Endothelial cell of umbilical vein (primary cell): Measurements from ENCODE around the gene CLBA1. TPM values are rescaled to one million over a fixed set of nuclear protein-coding genes. Genes with fewer than 3 reads are reported as not detected.

Source experiments
- BruUV-seq: library from RNA; stranded (reverse); fragments of 400-500 nt; replicated peaks from 2 replicates; lab custom pipeline; 2021; lab: Mats Ljungman, UMichigan
- CTCF ChIA-PET: fragments of 300-600, 350-600 bp; sonication (Branson Sonifier 250); formaldehyde crosslinking; loops from one replicate; lab custom pipeline; 2021; ENCODE audit warnings: antibody characterized with exemption, inconsistent platforms; lab: Charles Lee
- POLR2A ChIA-PET: fragments of 300-600, 350-600 bp; sonication (Branson Sonifier 250); formaldehyde crosslinking; loops from one replicate; lab custom pipeline; 2021; ENCODE audit warnings: antibody characterized with exemption, inconsistent platforms; lab: Charles Lee
- DNase-seq: peaks from one replicate; pipeline ENCODE4 v3.0.0-alpha.2; 2011; ENCODE audit warnings: low read depth, low spot score
- FAIRE-seq: peaks from 2 replicates; lab custom pipeline; 2011; peaks lifted over from hg19 to GRCh38; lab: Jason Lieb, UNC
- H2AFZ ChIP-seq: 2 replicates; pipeline ENCODE4 v1.6.0; 2012; ENCODE audit warnings: low read depth, low read length, control low read depth, inconsistent platforms
- H3K27ac ChIP-seq: 2 replicates; pipeline ENCODE4 v1.5.1; 2011; ENCODE audit warnings: low read depth, mild to moderate bottlenecking, control low read depth, low read length, moderate library complexity; ENCODE audit not compliant: insufficient read depth
- H3K27me3 ChIP-seq, 2 experiments: 2 replicates each; pipeline versions ENCODE4 v1.6.0 to v1.6.1; 2011; ENCODE audit warnings: low read length in 2 of 2, mixed read lengths in 1 of 2; ENCODE audit not compliant: control insufficient read depth in 2 of 2, insufficient read depth in 2 of 2
- H3K36me3 ChIP-seq, 2 experiments: 2 replicates in 1 of 2; 3 replicates in 1 of 2; pipeline ENCODE4 v1.5.1; 2011; ENCODE audit warnings: low read length in 2 of 2, mild to moderate bottlenecking in 1 of 2, moderate library complexity in 1 of 2; ENCODE audit not compliant: control insufficient read depth in 2 of 2, insufficient read depth in 2 of 2; ENCODE audit errors: extremely low read depth in 1 of 2
- H3K4me1 ChIP-seq: 3 replicates; pipeline ENCODE4 v1.5.1; 2011; ENCODE audit warnings: mild to moderate bottlenecking, low read length; ENCODE audit not compliant: control insufficient read depth, insufficient read depth; ENCODE audit errors: extremely low read depth
- H3K4me2 ChIP-seq: 2 replicates; pipeline ENCODE4 v1.6.1; 2011; ENCODE audit warnings: low read length, control low read depth, mixed read lengths; ENCODE audit not compliant: insufficient read depth
- H3K4me3 ChIP-seq, 3 experiments: fragments of 200-600 bp in 1 of 3; sonication (generic), shearing (Covaris generic) in 1 of 3; replicated peaks in 1 of 3; 2 replicates each; pipeline ENCODE4 v1.5.1; 2011 to 2016; ENCODE audit warnings: control low read depth in 3 of 3, low read length in 3 of 3, mild to moderate bottlenecking in 2 of 3, inconsistent platforms in 1 of 3, low read depth in 1 of 3, moderate library complexity in 1 of 3; ENCODE audit not compliant: insufficient read depth in 1 of 3
- H3K79me2 ChIP-seq: 2 replicates; pipeline ENCODE4 v1.6.0; 2012; ENCODE audit warnings: low read length, inconsistent platforms; ENCODE audit not compliant: control insufficient read depth, insufficient read depth
- H3K9ac ChIP-seq: replicated peaks from 2 replicates; pipeline ENCODE3; 2011; ENCODE audit warnings: low read length, control low read depth; ENCODE audit not compliant: insufficient read depth; ENCODE audit errors: extremely low read depth
- H3K9me1 ChIP-seq: replicated peaks from 3 replicates; pipeline ENCODE4 v1.6.0; 2011; ENCODE audit warnings: mild to moderate bottlenecking, low read length; ENCODE audit not compliant: control insufficient read depth, insufficient read depth; ENCODE audit errors: extremely low read depth
- H3K9me3 ChIP-seq: replicated peaks from 2 replicates; pipeline ENCODE4 v1.5.1; 2012; ENCODE audit warnings: low read length, inconsistent platforms; ENCODE audit not compliant: control insufficient read depth, insufficient read depth
- H4K20me1 ChIP-seq: replicated peaks from 2 replicates; pipeline ENCODE3; 2011; ENCODE audit warnings: mild to moderate bottlenecking, low read length; ENCODE audit not compliant: control insufficient read depth, insufficient read depth; ENCODE audit errors: extremely low read depth
- FOS ChIP-seq: IDR thresholded peaks from 2 replicates; pipeline ENCODE4 v1.6.1; 2011; ENCODE audit warnings: mild to moderate bottlenecking, low read length, moderate library complexity, borderline replicate concordance; ENCODE audit not compliant: insufficient read depth
- POLR2AphosphoS5 ChIP-seq: IDR thresholded peaks from 2 replicates; pipeline ENCODE4 v1.6.1; 2012; ENCODE audit warnings: low read depth, mild to moderate bottlenecking, control low read depth, low read length, moderate library complexity; ENCODE audit not compliant: insufficient read depth
- dilution Hi-C: fragments of 300-500 bp; cut with MboI; formaldehyde crosslinking; loops from one replicate; pipeline ENCODE4 v1.15.0; 2019; ENCODE audit warnings: low sequenced_read_pairs; ENCODE audit not compliant: extremely low pct_ligation_motif_present
- intact Hi-C: fragments of 100-400 bp; cut with micrococcal nuclease; formaldehyde crosslinking; loops from one replicate; pipeline ENCODE4 v1.10.0; 2022
- polyA plus RNA-seq, 4 experiments: library from polyadenylated mRNA; depleted of rRNA in 3 of 4; stranded (reverse) in 3 of 4; unstranded in 1 of 4; fragments of >200 nt; gene quantifications; 2 replicates each; pipeline versions ENCODE4 v1.2.1 to v1.2.3, GENCODE V29; 2011 to 2012; ENCODE audit warnings: missing spikeins in 1 of 4
- total RNA-seq: library from RNA; stranded (reverse); gene quantifications from 2 replicates; pipeline ENCODE4 v1.2.3, GENCODE V29; 2021
- TF ChIP-seq, protein P1 (sequence below), 2 donors: IDR thresholded peaks; 1 replicate in 1 of 2; 2 replicates in 1 of 2; pipeline ENCODE4 v1.5.1; 2011; ENCODE audit warnings: low read length in 2 of 2, mild to moderate bottlenecking in 2 of 2, moderate library complexity in 2 of 2, control low read depth in 1 of 2, inconsistent platforms in 1 of 2, low read depth in 1 of 2; ENCODE audit not compliant: insufficient read depth in 1 of 2; ENCODE audit errors: extremely low read depth in 1 of 2

The CLBA1 gene
- total and polyA plus RNA-seq, 2 donors (not counting 3 experiments of a cell fraction or from before 2014, with no cell fraction given) = 5.2 to 5.3 TPM

DNA sequence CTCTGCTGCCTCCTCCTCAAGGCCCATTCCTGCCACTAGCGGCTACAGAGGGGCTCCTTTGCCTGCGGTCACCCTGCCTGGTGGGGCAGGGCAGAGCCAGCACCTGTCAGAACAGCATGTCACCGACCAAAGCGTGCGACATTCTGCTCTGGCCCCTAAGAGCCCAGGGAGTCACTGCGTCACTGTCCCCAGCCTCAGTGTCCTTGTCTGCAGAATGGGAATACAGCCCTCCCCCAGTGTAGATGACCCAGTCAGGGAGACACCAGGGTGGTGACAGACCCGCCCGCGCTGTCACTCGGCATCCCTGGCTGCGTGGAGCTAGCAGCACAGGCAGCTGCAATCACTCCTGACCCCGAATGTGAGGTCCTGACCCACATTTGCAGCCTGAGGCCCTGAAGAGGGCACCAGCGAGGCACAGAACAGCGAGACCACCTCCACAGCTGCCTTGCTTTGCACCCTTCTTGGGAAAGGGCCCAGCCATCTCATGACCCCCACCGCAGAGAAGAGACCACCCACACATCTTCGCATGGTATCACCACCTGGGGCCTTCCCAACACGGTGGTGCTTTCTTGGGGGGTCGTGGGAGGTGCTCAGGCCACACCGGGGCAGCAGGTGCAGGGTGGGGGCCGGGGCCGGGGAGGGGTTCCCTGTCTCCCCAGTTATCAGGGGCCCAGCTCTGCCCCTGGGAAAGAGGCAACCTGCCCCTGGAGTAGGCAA is 9.9 kb upstream of the CLBA1 start:
- H3K79me2 ChIP-seq = no peaks in the 10 kb centered on the region
- no peaks in the 10 kb centered on the region for H3K9me3 ChIP-seq
- TF ChIP-seq, protein P1, sequence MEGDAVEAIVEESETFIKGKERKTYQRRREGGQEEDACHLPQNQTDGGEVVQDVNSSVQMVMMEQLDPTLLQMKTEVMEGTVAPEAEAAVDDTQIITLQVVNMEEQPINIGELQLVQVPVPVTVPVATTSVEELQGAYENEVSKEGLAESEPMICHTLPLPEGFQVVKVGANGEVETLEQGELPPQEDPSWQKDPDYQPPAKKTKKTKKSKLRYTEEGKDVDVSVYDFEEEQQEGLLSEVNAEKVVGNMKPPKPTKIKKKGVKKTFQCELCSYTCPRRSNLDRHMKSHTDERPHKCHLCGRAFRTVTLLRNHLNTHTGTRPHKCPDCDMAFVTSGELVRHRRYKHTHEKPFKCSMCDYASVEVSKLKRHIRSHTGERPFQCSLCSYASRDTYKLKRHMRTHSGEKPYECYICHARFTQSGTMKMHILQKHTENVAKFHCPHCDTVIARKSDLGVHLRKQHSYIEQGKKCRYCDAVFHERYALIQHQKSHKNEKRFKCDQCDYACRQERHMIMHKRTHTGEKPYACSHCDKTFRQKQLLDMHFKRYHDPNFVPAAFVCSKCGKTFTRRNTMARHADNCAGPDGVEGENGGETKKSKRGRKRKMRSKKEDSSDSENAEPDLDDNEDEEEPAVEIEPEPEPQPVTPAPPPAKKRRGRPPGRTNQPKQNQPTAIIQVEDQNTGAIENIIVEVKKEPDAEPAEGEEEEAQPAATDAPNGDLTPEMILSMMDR (IDR thresholded peaks at IDR 0.05; ENCODE audit: extremely low read depth in 1 of 2, insufficient read depth in 1 of 2, low read depth in 1 of 2, low read length in 2 of 2) = peak in 1 of 2 donors; percentile 23
- TF ChIP-seq FOS (no peak), POLR2AphosphoS5 (no peak)
- H2AFZ ChIP-seq = no peak overlapping the region
- H3K27ac ChIP-seq = no peak overlapping the region
- intact Hi-C loops (loop anchor here (1.0 to 10.0 kb wide), 7 partner anchors 10 to 327 kb away; partner anchors contain the start of genes BRF1, CDCA4 and CLBA1), dilution Hi-C loops (no loop called here)
- CTCF ChIA-PET = interaction anchor here (0.6 to 4.7 kb wide), 15 partner anchors 8 to 207 kb away, joined by 3 to 97 read pairs (median 4); partner anchors contain the start of genes CDCA4 and CLBA1
- DNase-seq = no peak
- no peaks in the 10 kb centered on the region for H3K36me3 ChIP-seq
- no peaks in the 10 kb centered on the region for H3K27me3 ChIP-seq
- no TSS peak for BruUV-seq
- no peaks in the 10 kb centered on the region for H3K9me1 ChIP-seq
- H3K4me1 ChIP-seq = peaks cover 46% of the 10 kb centered on the region
- H3K4me2 ChIP-seq = no peak overlapping the region
- H3K9ac ChIP-seq = no peak overlapping the region
- POLR2A ChIA-PET = interaction anchor here (0.6 kb wide), 1 partner anchor 10 kb away, joined by 3 read pairs; the partner anchor contains the start of gene CLBA1
- no peak overlapping the region for H3K4me3 ChIP-seq
- peak; percentile 4 for FAIRE-seq
- H4K20me1 ChIP-seq = no peaks in the 10 kb centered on the region
